Measurements from ENCODE around the gene COL27A1.

COL27A1 gene

GRCh38 chr9:114202849-114203248 is 47.5 kb downstream of the COL27A1 start:
- H3K4me3 ChIP-seq (ENCODE audit: low read depth in 1 of 2, low read length in 1 of 2): no peak overlapping the region
- H3K4me1 ChIP-seq (ENCODE audit: control insufficient read depth in 1 of 2, insufficient read depth in 1 of 2, low read depth in 1 of 2, low read length in 1 of 2): no peaks in the 10 kb centered on the region
- H3K36me3 ChIP-seq: no peaks in the 10 kb centered on the region
- TF ChIP-seq CTCF (IDR thresholded peaks at IDR 0.05): no peak
- H3K9me3 ChIP-seq: no peaks in the 10 kb centered on the region
- no peak overlapping the region for H3K27ac ChIP-seq
- no peaks in the 10 kb centered on the region for H3K27me3 ChIP-seq

GRCh38 chr9:114203410-114204140 is 48.2 kb downstream of the COL27A1 start:
- Histone ChIP-seq H3K9me3 (no peaks in the 10 kb centered on the region), H3K4me3 (ENCODE audit: low read depth in 1 of 2, low read length in 1 of 2) (no peak overlapping the region), H3K4me1 (ENCODE audit: control insufficient read depth in 1 of 2, insufficient read depth in 1 of 2, low read depth in 1 of 2, low read length in 1 of 2) (no peaks in the 10 kb centered on the region), H3K36me3 (no peaks in the 10 kb centered on the region), H3K27ac (no peak overlapping the region), H3K27me3 (no peaks in the 10 kb centered on the region)
- TF ChIP-seq CTCF (IDR thresholded peaks at IDR 0.05): no peak

- H3K9me3 ChIP-seq: no peaks in the 10 kb centered on the region
- no peak for TF ChIP-seq CTCF (IDR thresholded peaks at IDR 0.05)
- H3K4me1 ChIP-seq (ENCODE audit: control insufficient read depth in 1 of 2, insufficient read depth in 1 of 2, low read depth in 1 of 2, low read length in 1 of 2): no peaks in the 10 kb centered on the region
- no peaks in the 10 kb centered on the region for H3K27me3 ChIP-seq
- no peak overlapping the region for H3K27ac ChIP-seq
- no peaks in the 10 kb centered on the region for H3K36me3 ChIP-seq
- no peak overlapping the region for H3K4me3 ChIP-seq (ENCODE audit: low read depth in 1 of 2, low read length in 1 of 2)
These were observed 48.9 kb downstream of the COL27A1 start for GRCh38 chr9:114204265-114204664.

- Histone ChIP-seq H3K27me3 (no peaks in the 10 kb centered on the region), H3K4me3 (ENCODE audit: low read depth in 1 of 2, low read length in 1 of 2) (no peak overlapping the region), H3K27ac (no peak overlapping the region), H3K36me3 (no peaks in the 10 kb centered on the region), H3K4me1 (ENCODE audit: control insufficient read depth in 1 of 2, insufficient read depth in 1 of 2, low read depth in 1 of 2, low read length in 1 of 2) (no peaks in the 10 kb centered on the region), H3K9me3 (no peaks in the 10 kb centered on the region)
- no peak for TF ChIP-seq CTCF (IDR thresholded peaks at IDR 0.05)
These were observed 50.1 kb downstream of the COL27A1 start for GRCh38 chr9:114205171-114206015.

- Histone ChIP-seq H3K27ac (no peak overlapping the region), H3K4me1 (ENCODE audit: control insufficient read depth in 1 of 2, insufficient read depth in 1 of 2, low read depth in 1 of 2, low read length in 1 of 2) (no peaks in the 10 kb centered on the region), H3K4me3 (ENCODE audit: low read depth in 1 of 2, low read length in 1 of 2) (no peak overlapping the region), H3K9me3 (no peaks in the 10 kb centered on the region), H3K27me3 (no peaks in the 10 kb centered on the region), H3K36me3 (no peaks in the 10 kb centered on the region)
- TF ChIP-seq CTCF (IDR thresholded peaks at IDR 0.05): no peak
These were observed 51.0 kb downstream of the COL27A1 start for GRCh38 chr9:114206221-114206789.

Measured in neutrophil (primary cell).